Choroid plexus epithelial cell (primary cell): ENCODE measurements around the gene SLC9A8.
A peak's percentile ranks its signal among the peaks of the same experiment; 100 is the strongest.
"Not testable (repeated sequence)": the region's sequence is repeated elsewhere in the genome, so short reads cannot be mapped to it uniquely, and the experiment has no call there.

Experiments
- DNase-seq: peaks from one replicate; pipeline ENCODE4 v3.0.0-alpha.2; 2010; ENCODE audit warnings: low read depth
- H3K4me3 ChIP-seq: 2 replicates; pipeline ENCODE4 v1.5.1; 2011; ENCODE audit warnings: low read depth, mild to moderate bottlenecking, control low read depth, low read length, moderate library complexity
- CTCF ChIP-seq: conservative IDR thresholded peaks from 2 replicates; pipeline ENCODE4 v1.5.1; 2011; ENCODE audit warnings: low read depth, mild to moderate bottlenecking, control low read depth, inconsistent platforms, low read length, moderate library complexity

SLC9A8 gene

GRCh38 chr20:49768204-49769047, 44.2 kb upstream of the SLC9A8 start:
- DNase-seq, result peak; percentile 97
- TF ChIP-seq CTCF, result no peak
- H3K4me3 ChIP-seq, result no peak overlapping the region

GRCh38 chr20:49769048-49769581, 43.5 kb upstream of the SLC9A8 start:
- TF ChIP-seq CTCF, result no peak
- no peak for DNase-seq

GRCh38 chr20:49770634-49771033, 42.0 kb upstream of the SLC9A8 start:
- DNase-seq, result no peak
- no peak for TF ChIP-seq CTCF
- H3K4me3 ChIP-seq, result no peak overlapping the region

More at GRCh38 chr20:49769048-49769581, 43.5 kb upstream of the SLC9A8 start:
- H3K4me3 ChIP-seq, result no peak overlapping the region

- H3K4me3 ChIP-seq, DNase-seq: not testable (repeated sequence)
These were observed 38.4 kb upstream of the SLC9A8 start for GRCh38 chr20:49774213-49774612.

GRCh38 chr20:49775229-49775693, 37.4 kb upstream of the SLC9A8 start:
- H3K4me3 ChIP-seq, result no peak overlapping the region
- DNase-seq, result peak; percentile 86
- no peak for TF ChIP-seq CTCF

- TF ChIP-seq CTCF, result no peak
- H3K4me3 ChIP-seq, result no peak overlapping the region
- no peak for DNase-seq
These were observed 32.7 kb upstream of the SLC9A8 start for GRCh38 chr20:49779972-49780371.

GRCh38 chr20:49781676-49782075, 31.0 kb upstream of the SLC9A8 start:
- H3K4me3 ChIP-seq, result no peak overlapping the region
- no peak for TF ChIP-seq CTCF
- DNase-seq, result no peak

GRCh38 chr20:49782439-49782838, 30.2 kb upstream of the SLC9A8 start:
- DNase-seq, H3K4me3 ChIP-seq: not testable (repeated sequence)

GRCh38 chr20:49783021-49783995, 29.3 kb upstream of the SLC9A8 start:
- not testable (repeated sequence) for H3K4me3 ChIP-seq, DNase-seq
